Activated CD4-positive, alpha-beta T cell treated with anti-CD3 and anti-CD28 coated beads for 36 hours (primary cell): ENCODE data around the gene E2F3. TPM values are rescaled to one million over a fixed set of nuclear protein-coding genes. Genes with fewer than 3 reads are reported as not detected.

ENCODE experiments used
- ATAC-seq: fragments of 200-7000 bp; cut with Tn5 transposase; one replicate; pipeline ENCODE4 v1.10.0; 2021; ENCODE audit warnings: mild to moderate bottlenecking, moderate library complexity
- CTCF ChIA-PET: fragments of 350-600 bp; sonication (Branson Sonifier 250); formaldehyde crosslinking; loops from one replicate; lab custom pipeline; 2021; ENCODE audit warnings: antibody characterized with exemption; lab: Charles Lee
- POLR2A ChIA-PET: fragments of 350-600 bp; sonication (Branson Sonifier 250); formaldehyde crosslinking; loops from one replicate; lab custom pipeline; 2021; ENCODE audit warnings: antibody characterized with exemption, inconsistent platforms; lab: Charles Lee
- DNase-seq: peaks from one replicate; pipeline ENCODE4 v3.0.0-alpha.2; 2020
- H3K27ac Mint-ChIP-seq: one replicate; pipeline ENCODE4 v1.8.0; 2021; ENCODE audit warnings: mixed read lengths
- H3K27me3 Mint-ChIP-seq: one replicate; pipeline ENCODE4 v1.8.0; 2021; ENCODE audit warnings: mixed read lengths
- H3K36me3 Mint-ChIP-seq: one replicate; pipeline ENCODE4 v1.8.0; 2021; ENCODE audit warnings: low read depth, mixed read lengths
- H3K4me1 Mint-ChIP-seq: one replicate; pipeline ENCODE4 v1.8.0; 2021; ENCODE audit warnings: mixed read lengths
- H3K4me3 Mint-ChIP-seq: one replicate; pipeline ENCODE4 v1.8.0; 2021; ENCODE audit warnings: mild to moderate bottlenecking, moderate library complexity, mixed read lengths
- H3K9me3 Mint-ChIP-seq: one replicate; pipeline ENCODE4 v1.8.0; 2021; ENCODE audit warnings: low read depth, mixed read lengths
- intact Hi-C, 2 experiments: fragments of 100-400 bp; cut with DNase I in 1 of 2; cut with micrococcal nuclease in 1 of 2; formaldehyde crosslinking; loops; one replicate each; pipeline versions ENCODE4 v1.14.2 to v1.15.1; 2022 to 2024; cut with DNase I, micrococcal nuclease
- total RNA-seq, 2 experiments: library from RNA; stranded (reverse); gene quantifications; one replicate each; pipeline ENCODE4 v1.2.3, GENCODE V29; 2021

E2F3 gene
- total RNA-seq, 2 experiments from 2014 or later, result 17.3 to 17.5 TPM

- Mint-ChIP-seq H3K27me3 (no peaks in the 10 kb centered on the region), H3K4me1 (no peaks in the 10 kb centered on the region), H3K9me3 (no peaks in the 10 kb centered on the region), H3K27ac (no peak overlapping the region), H3K36me3 (peaks cover 8% of the 10 kb centered on the region), H3K4me3 (no peak overlapping the region)
- intact Hi-C loops, result no loop called here
- DNase-seq, result no peak
- ATAC-seq, result no peak
- CTCF ChIA-PET, result interaction anchor here (0.9 to 1.1 kb wide), 2 partner anchors 9 to 11 kb away, joined by 3 to 4 read pairs; no protein-coding TSS in a partner anchor
- POLR2A ChIA-PET, result no interaction called here
Measured at GRCh38 chr6:20472748-20473147, 71.1 kb downstream of the E2F3 start.

DNA sequence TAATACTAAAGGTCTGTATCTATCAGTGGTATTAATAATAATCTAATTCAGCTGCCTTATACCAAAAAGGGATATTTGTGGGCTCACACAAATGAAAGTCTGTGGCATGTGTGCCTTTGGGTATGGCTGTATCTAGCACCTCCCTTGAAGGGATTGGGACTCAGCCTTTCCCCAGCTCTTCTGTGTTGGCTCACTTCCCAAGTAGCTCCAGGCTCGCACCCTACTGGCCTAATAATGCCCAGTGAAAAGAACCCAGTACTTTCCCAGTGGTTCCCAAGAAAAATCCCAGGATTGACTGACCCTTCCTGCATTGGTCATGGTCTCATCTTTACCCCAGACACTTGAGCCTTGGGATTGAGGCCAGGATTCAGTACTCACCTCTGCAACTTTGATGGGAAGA is 71.8 kb downstream of the E2F3 start:
- Mint-ChIP-seq H3K9me3 (no peaks in the 10 kb centered on the region), H3K4me3 (no peak overlapping the region), H3K27me3 (no peaks in the 10 kb centered on the region), H3K4me1 (no peaks in the 10 kb centered on the region), H3K27ac (no peak overlapping the region), H3K36me3 (peaks cover 5% of the 10 kb centered on the region)
- DNase-seq, result no peak
- no peak for ATAC-seq
- POLR2A ChIA-PET, result no interaction called here
- intact Hi-C loops, result no loop called here
- CTCF ChIA-PET, result interaction anchor here (1.1 kb wide), 1 partner anchor 9 kb away, joined by 3 read pairs; no protein-coding TSS in a partner anchor

GRCh38 chr6:20474874-20475542 is 73.3 kb downstream of the E2F3 start:
- Mint-ChIP-seq H3K36me3 (peaks cover 13% of the 10 kb centered on the region), H3K27ac (no peak overlapping the region), H3K9me3 (no peaks in the 10 kb centered on the region), H3K27me3 (no peaks in the 10 kb centered on the region), H3K4me3 (no peak overlapping the region), H3K4me1 (no peaks in the 10 kb centered on the region)
- no peak for DNase-seq
- intact Hi-C loops, result no loop called here
- CTCF ChIA-PET, result no interaction called here
- POLR2A ChIA-PET, result no interaction called here
- no peak for ATAC-seq

- Mint-ChIP-seq H3K9me3 (no peaks in the 10 kb centered on the region), H3K4me3 (no peak overlapping the region), H3K36me3 (peaks cover 21% of the 10 kb centered on the region), H3K4me1 (no peaks in the 10 kb centered on the region), H3K27me3 (no peaks in the 10 kb centered on the region), H3K27ac (no peak overlapping the region)
- ATAC-seq (no peak), DNase-seq (no peak)
- POLR2A ChIA-PET, result no interaction called here
- intact Hi-C loops, result no loop called here
- CTCF ChIA-PET, result no interaction called here
Measured at GRCh38 chr6:20476501-20477043, 74.9 kb downstream of the E2F3 start.

DNA sequence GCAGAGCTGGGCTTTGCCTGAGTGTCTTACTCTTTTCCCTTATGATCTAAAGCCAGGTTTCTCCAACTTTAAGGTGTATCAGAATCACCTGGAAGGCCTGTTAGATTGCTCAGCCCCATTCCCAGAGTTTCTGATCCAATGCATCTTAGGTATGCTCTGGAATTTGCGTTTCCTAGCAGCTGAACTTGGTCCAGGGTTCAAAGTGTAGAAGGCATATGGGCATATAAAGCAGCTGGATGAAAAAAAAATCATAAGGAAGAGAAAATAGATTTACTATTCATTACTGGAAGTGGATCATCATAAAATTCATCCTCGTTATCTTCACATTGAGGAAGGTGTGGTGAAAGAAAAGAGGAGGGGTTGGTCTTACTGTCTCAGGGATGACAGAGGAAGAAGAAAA is 75.8 kb downstream of the E2F3 start:
- H3K27me3 Mint-ChIP-seq, result no peaks in the 10 kb centered on the region
- intact Hi-C loops, result no loop called here
- H3K9me3 Mint-ChIP-seq, result no peaks in the 10 kb centered on the region
- H3K36me3 Mint-ChIP-seq, result peaks cover 24% of the 10 kb centered on the region
- DNase-seq, result no peak
- CTCF ChIA-PET, result interaction anchor here (0.6 kb wide), 1 partner anchor 17 kb away, joined by 3 read pairs; no protein-coding TSS in a partner anchor
- no peaks in the 10 kb centered on the region for H3K4me1 Mint-ChIP-seq
- POLR2A ChIA-PET, result no interaction called here
- H3K4me3 Mint-ChIP-seq, result no peak overlapping the region
- no peak for ATAC-seq
- no peak overlapping the region for H3K27ac Mint-ChIP-seq

- ChIA-PET POLR2A (no interaction called here), CTCF (no interaction called here)
- Mint-ChIP-seq H3K4me3 (no peak overlapping the region), H3K9me3 (no peaks in the 10 kb centered on the region), H3K27me3 (no peaks in the 10 kb centered on the region), H3K36me3 (peaks cover 38% of the 10 kb centered on the region), H3K4me1 (no peaks in the 10 kb centered on the region), H3K27ac (no peak overlapping the region)
- intact Hi-C loops, result no loop called here
- DNase-seq (no peak), ATAC-seq (no peak)
Measured at GRCh38 chr6:20479060-20479459, 77.4 kb downstream of the E2F3 start.

GRCh38 chr6:20479526-20479925 is 77.8 kb downstream of the E2F3 start:
- H3K27ac Mint-ChIP-seq, result no peak overlapping the region
- DNase-seq (no peak), ATAC-seq (no peak)
- no peaks in the 10 kb centered on the region for H3K4me1 Mint-ChIP-seq
- ChIA-PET POLR2A (no interaction called here), CTCF (interaction anchor here (0.9 kb wide), 1 partner anchor 21 kb away, joined by 3 read pairs; no protein-coding TSS in a partner anchor)
- intact Hi-C loops, result no loop called here
- H3K27me3 Mint-ChIP-seq, result no peaks in the 10 kb centered on the region
- H3K36me3 Mint-ChIP-seq, result peaks cover 38% of the 10 kb centered on the region
- H3K4me3 Mint-ChIP-seq, result no peak overlapping the region
- no peaks in the 10 kb centered on the region for H3K9me3 Mint-ChIP-seq

- Mint-ChIP-seq H3K4me3 (no peak overlapping the region), H3K27ac (peak overlapping the region; percentile 18), H3K36me3 (peaks cover 41% of the 10 kb centered on the region), H3K4me1 (no peaks in the 10 kb centered on the region), H3K9me3 (no peaks in the 10 kb centered on the region), H3K27me3 (no peaks in the 10 kb centered on the region)
- ATAC-seq (no peak), DNase-seq (no peak)
- CTCF ChIA-PET, result interaction anchor here (0.6 kb wide), 1 partner anchor 9 kb away, joined by 3 read pairs; no protein-coding TSS in a partner anchor
- POLR2A ChIA-PET, result no interaction called here
- intact Hi-C loops, result no loop called here
Measured at GRCh38 chr6:20481281-20481680, 79.6 kb downstream of the E2F3 start.

GRCh38 chr6:20483887-20484497 is 82.3 kb downstream of the E2F3 start:
- H3K4me3 Mint-ChIP-seq, result no peak overlapping the region
- H3K4me1 Mint-ChIP-seq, result peaks cover 7% of the 10 kb centered on the region
- no peak overlapping the region for H3K27ac Mint-ChIP-seq
- no peaks in the 10 kb centered on the region for H3K27me3 Mint-ChIP-seq
- intact Hi-C loops, result no loop called here
- POLR2A ChIA-PET, result no interaction called here
- DNase-seq (no peak), ATAC-seq (no peak)
- H3K36me3 Mint-ChIP-seq, result peaks cover 64% of the 10 kb centered on the region
- CTCF ChIA-PET, result no interaction called here
- H3K9me3 Mint-ChIP-seq, result no peaks in the 10 kb centered on the region

DNA sequence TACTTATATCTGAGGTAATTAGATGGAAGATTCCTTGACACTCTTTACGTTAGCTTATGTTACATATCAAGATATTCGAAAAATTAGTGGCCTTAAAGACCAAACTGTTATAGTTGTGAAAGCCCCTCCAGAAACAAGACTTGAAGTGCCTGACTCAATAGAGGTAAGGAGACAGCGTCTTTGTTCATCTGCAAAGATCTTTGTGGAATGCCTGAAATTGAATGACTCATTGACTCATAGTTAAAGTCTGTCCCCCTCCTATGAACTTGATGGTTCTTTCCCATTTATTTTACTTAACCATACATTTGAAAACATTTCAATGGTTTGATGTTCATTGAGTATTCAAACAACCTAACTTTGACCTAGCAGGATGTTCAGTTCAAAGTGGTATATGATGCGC is 85.0 kb downstream of the E2F3 start:
- H3K36me3 Mint-ChIP-seq, result peaks cover 70% of the 10 kb centered on the region
- POLR2A ChIA-PET, result no interaction called here
- CTCF ChIA-PET, result no interaction called here
- no peaks in the 10 kb centered on the region for H3K9me3 Mint-ChIP-seq
- no peak overlapping the region for H3K4me3 Mint-ChIP-seq
- H3K27ac Mint-ChIP-seq, result no peak overlapping the region
- no peaks in the 10 kb centered on the region for H3K27me3 Mint-ChIP-seq
- intact Hi-C loops, result no loop called here
- DNase-seq (no peak), ATAC-seq (peak; percentile 30)
- peaks cover 7% of the 10 kb centered on the region for H3K4me1 Mint-ChIP-seq

DNA sequence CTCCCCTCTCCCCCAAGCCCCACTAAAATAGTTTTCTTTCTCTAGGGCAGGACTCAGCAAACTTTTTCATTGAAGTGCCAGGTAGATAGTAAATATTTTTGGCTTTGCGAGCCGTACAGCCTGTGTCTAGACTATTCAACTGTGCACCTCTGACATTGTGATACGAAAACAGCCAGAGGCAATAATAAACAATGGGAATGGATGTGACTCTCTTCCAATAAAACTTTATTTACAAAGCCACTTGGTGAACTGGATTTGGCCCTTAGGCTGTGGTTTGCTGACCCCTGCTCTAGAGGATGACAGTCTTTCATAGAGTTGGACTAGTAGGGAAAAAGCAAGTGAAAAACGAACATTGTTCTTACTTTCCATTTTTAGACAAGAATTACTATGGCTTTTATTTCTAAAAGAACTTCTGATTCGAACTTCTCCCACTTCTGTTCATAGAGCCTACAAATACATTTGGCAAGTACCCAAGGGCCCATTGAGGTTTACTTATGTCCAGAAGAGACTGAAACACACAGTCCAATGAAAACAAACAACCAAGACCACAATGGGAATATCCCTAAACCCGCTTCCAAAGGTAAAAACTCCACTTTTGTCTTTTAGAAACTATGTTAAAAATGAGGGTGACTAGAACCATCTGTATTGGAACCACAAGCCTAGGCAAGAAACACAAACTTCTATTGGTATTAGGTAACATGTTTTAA is 86.1 kb downstream of the E2F3 start:
- H3K36me3 Mint-ChIP-seq, result peaks cover 65% of the 10 kb centered on the region
- ChIA-PET CTCF (no interaction called here), POLR2A (no interaction called here)
- DNase-seq (no peak), ATAC-seq (no peak)
- intact Hi-C loops, result no loop called here
- no peaks in the 10 kb centered on the region for H3K9me3 Mint-ChIP-seq
- no peak overlapping the region for H3K27ac Mint-ChIP-seq
- H3K4me1 Mint-ChIP-seq, result peaks cover 7% of the 10 kb centered on the region
- H3K27me3 Mint-ChIP-seq, result no peaks in the 10 kb centered on the region
- H3K4me3 Mint-ChIP-seq, result no peak overlapping the region
